ENCODE data around the gene MLF2. TPM values are rescaled to one million over a fixed set of nuclear protein-coding genes. Genes with fewer than 3 reads are reported as not detected.

The MLF2 gene
- total and polyA plus RNA-seq, 2 of the 13 experiments (the other 11 are each of a cell fraction or from before 2014, with no cell fraction given) = 88.1 to 167 TPM

DNA sequence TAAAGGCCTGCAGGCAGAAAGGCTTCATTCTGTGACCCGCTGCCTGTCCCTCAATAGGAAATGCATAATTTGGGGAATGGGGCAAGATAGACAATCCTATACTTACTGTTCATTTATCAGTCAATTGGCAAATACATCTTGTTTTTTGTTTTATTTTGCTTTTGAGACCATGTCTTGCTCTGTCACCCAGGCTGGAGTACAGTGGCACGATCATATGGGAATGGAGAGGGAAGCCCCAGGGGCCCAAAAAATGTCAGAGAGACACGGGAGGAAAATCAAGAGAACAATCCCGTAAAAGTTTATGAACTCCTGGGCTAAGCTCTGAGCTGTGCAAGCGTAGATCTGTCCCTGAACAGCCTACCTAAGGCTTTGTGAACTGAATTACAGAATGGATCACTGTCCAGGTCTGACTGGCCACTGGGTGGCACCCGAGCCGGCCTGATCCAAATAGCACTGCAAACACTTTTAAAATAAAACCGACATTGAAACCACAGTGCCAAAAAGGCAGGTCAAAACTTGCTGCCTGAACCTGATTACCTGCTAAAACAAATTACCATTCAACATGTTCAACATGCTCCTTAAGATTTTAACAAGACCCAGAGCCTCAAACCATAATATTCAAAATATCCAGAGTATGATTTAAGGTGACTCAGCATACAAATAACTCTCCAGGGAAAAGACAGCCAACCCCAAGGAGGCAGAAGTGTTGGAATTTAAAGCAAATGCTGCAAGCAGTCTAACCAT, 17.3 kb downstream of the MLF2 start:
- no peaks in the 10 kb centered on the region for H3K79me2 ChIP-seq (ENCODE audit: insufficient read depth, low read length)
- peak overlapping the region; percentile 25; the same call in 1 of the 2 replicates for H3K4me2 ChIP-seq (ENCODE audit: low read depth, low read length)
- no peaks in the 10 kb centered on the region for H4K20me1 ChIP-seq (ENCODE audit: insufficient read depth, low read length)
- no TSS peak for BruUV-seq (replicated peaks)
- H3K9ac ChIP-seq (ENCODE audit: insufficient read depth, low read depth, low read length) = no peak overlapping the region
- no peaks in the 10 kb centered on the region for H3K27me3 ChIP-seq (ENCODE audit: control insufficient read depth in 1 of 2, insufficient read depth in 2 of 2, low read length in 2 of 2)
- ChIA-PET CTCF (ENCODE audit: low intra/inter-chr PET ratio, low total read pairs) (interaction anchor here (0.9 to 2.4 kb wide), 6 partner anchors 18 to 119 kb away, joined by 3 to 24 read pairs (median 6); no protein-coding TSS in a partner anchor), POLR2A (no interaction called here)
- WGBS (ENCODE audit: low lambda C conversion rate) = 36% methylated on average over 8 of the region's 8 CpGs
- in situ Hi-C loops (cut with HindIII; ENCODE audit: extremely low pct_ligation_motif_present, low pct_unique_long_range_greater_than_20kb) (no loop called here), intact Hi-C loops (cut with micrococcal nuclease; ENCODE audit: unreplicated experiment) (loop anchor here (1.0 to 2.0 kb wide), 4 partner anchors 17 to 94 kb away; partner anchors contain the start of gene MLF2)
- peak; percentile 46 for DNase-seq (ENCODE audit: low spot score)
- H3K9me3 ChIP-seq (ENCODE audit: low read length) = no peaks in the 10 kb centered on the region
- peak overlapping the region; percentile 3 for H3K27ac ChIP-seq (ENCODE audit: extremely low read length, insufficient read depth, low read length)
- H2AFZ ChIP-seq (ENCODE audit: low read length) = no peak overlapping the region
- peak; percentile 90 for FAIRE-seq
- no peak overlapping the region for H3K4me3 ChIP-seq (replicated peaks in 1 of 3; ENCODE audit: insufficient read depth in 1 of 3, low read depth in 2 of 3, low read length in 3 of 3)
- peaks cover 11% of the 10 kb centered on the region for H3K4me1 ChIP-seq (ENCODE audit: insufficient read depth, low read length)
- peak; percentile 99 for ATAC-seq
- peaks cover 5 to 8% of the 10 kb centered on the region in 2 experiments; a peak in 3 of 5 replicates for H3K36me3 ChIP-seq (replicated peaks in 1 of 2; ENCODE audit: control insufficient read depth in 1 of 2, insufficient read depth in 2 of 2, low read length in 2 of 2)
- TF ChIP-seq ZNF792 (CRISPR knock-in tag; IDR thresholded peaks at IDR 0.05) = no peak
- no peak; the same call in 1 of the 2 replicates for TF ChIP-seq SAP130 (CRISPR knock-in tag; IDR thresholded peaks at IDR 0.05; ENCODE audit: low read depth)
- TF ChIP-seq ZNF30 (CRISPR knock-in tag; IDR thresholded peaks at IDR 0.05) = no peak
- TF ChIP-seq HMGXB3 (CRISPR knock-in tag; IDR thresholded peaks at IDR 0.05; ENCODE audit: borderline replicate concordance) = no peak
- no peak for TF ChIP-seq MAFF (IDR thresholded peaks at IDR 0.05; ENCODE audit: low read depth, low read length)
- TF ChIP-seq LCORL (IDR thresholded peaks at IDR 0.05) = no peak
- no peak for TF ChIP-seq LCORL (CRISPR knock-in tag; IDR thresholded peaks at IDR 0.05)
- TF ChIP-seq, protein P1, sequence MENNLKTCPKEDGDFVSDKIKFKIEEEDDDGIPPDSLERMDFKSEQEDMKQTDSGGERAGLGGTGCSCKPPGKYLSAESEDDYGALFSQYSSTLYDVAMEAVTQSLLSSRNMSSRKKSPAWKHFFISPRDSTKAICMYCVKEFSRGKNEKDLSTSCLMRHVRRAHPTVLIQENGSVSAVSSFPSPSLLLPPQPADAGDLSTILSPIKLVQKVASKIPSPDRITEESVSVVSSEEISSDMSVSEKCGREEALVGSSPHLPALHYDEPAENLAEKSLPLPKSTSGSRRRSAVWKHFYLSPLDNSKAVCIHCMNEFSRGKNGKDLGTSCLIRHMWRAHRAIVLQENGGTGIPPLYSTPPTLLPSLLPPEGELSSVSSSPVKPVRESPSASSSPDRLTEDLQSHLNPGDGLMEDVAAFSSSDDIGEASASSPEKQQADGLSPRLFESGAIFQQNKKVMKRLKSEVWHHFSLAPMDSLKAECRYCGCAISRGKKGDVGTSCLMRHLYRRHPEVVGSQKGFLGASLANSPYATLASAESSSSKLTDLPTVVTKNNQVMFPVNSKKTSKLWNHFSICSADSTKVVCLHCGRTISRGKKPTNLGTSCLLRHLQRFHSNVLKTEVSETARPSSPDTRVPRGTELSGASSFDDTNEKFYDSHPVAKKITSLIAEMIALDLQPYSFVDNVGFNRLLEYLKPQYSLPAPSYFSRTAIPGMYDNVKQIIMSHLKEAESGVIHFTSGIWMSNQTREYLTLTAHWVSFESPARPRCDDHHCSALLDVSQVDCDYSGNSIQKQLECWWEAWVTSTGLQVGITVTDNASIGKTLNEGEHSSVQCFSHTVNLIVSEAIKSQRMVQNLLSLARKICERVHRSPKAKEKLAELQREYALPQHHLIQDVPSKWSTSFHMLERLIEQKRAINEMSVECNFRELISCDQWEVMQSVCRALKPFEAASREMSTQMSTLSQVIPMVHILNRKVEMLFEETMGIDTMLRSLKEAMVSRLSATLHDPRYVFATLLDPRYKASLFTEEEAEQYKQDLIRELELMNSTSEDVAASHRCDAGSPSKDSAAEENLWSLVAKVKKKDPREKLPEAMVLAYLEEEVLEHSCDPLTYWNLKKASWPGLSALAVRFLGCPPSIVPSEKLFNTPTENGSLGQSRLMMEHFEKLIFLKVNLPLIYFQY (CRISPR knock-in tag; IDR thresholded peaks at IDR 0.05; ENCODE audit: borderline replicate concordance) = no peak
- no peak for TF ChIP-seq AGO1 (IDR thresholded peaks at IDR 0.05; ENCODE audit: low read depth, low read length, poor library complexity, severe bottlenecking)
- TF ChIP-seq ZNF20 (CRISPR knock-in tag; IDR thresholded peaks at IDR 0.05) = no peak
- TF ChIP-seq NR2F1 (CRISPR knock-in tag; IDR thresholded peaks at IDR 0.05) = no peak
- no peak for TF ChIP-seq ZNF484 (CRISPR knock-in tag; IDR thresholded peaks at IDR 0.05; ENCODE audit: borderline replicate concordance, low read depth)
- TF ChIP-seq ZNF597 (CRISPR knock-in tag; IDR thresholded peaks at IDR 0.05) = no peak
- TF ChIP-seq FOXA3 (CRISPR knock-in tag; IDR thresholded peaks at IDR 0.05) = no peak
- TF ChIP-seq CREBL2 (CRISPR knock-in tag; IDR thresholded peaks at IDR 0.05; ENCODE audit: borderline replicate concordance) = no peak
